H1 (cell line): Measurements from ENCODE around the gene PRTG. TPM values are rescaled to one million over a fixed set of nuclear protein-coding genes. Genes with fewer than 3 reads are reported as not detected.

ENCODE experiments used
- CTCF ChIA-PET: fragments of 300-600 bp; sonication (Branson Sonifier 250); formaldehyde crosslinking; loops from one replicate; lab custom pipeline; 2021; ENCODE audit not compliant: partially characterized antibody; lab: Charles Lee
- POLR2A ChIA-PET: fragments of 300-600 bp; sonication (Branson Sonifier 250); formaldehyde crosslinking; loops from one replicate; lab custom pipeline; 2021; ENCODE audit warnings: inconsistent platforms; ENCODE audit not compliant: partially characterized antibody; lab: Charles Lee
- DNase-seq, 2 experiments: peaks; one replicate each; pipeline versions ENCODE4 v3.0.0 to v3.0.0-alpha.2; 2010 to 2022; ENCODE audit warnings: low spot score in 2 of 2, low read depth in 1 of 2, mixed read lengths in 1 of 2
- FAIRE-seq: peaks from 2 replicates; lab custom pipeline; 2011; peaks lifted over from hg19 to GRCh38; lab: Jason Lieb, UNC
- H2AFZ ChIP-seq: 2 replicates; pipeline ENCODE4 v1.8.1; 2012; ENCODE audit warnings: low read length, inconsistent platforms
- H2AK5ac ChIP-seq: 2 replicates; pipeline ENCODE4 v1.6.1; 2013; ENCODE audit warnings: low read depth, low read length
- H2BK120ac ChIP-seq: replicated peaks from 2 replicates; pipeline ENCODE3; 2013; ENCODE audit warnings: low read depth, low read length, inconsistent platforms
- H2BK12ac ChIP-seq: 2 replicates; pipeline ENCODE4 v1.6.1; 2013; ENCODE audit warnings: low read depth, low read length
- H2BK15ac ChIP-seq: 2 replicates; pipeline ENCODE4 v1.6.1; 2013; ENCODE audit warnings: low read length
- H2BK20ac ChIP-seq: 2 replicates; pipeline ENCODE4 v1.6.1; 2013; ENCODE audit warnings: low read length
- H2BK5ac ChIP-seq: 2 replicates; pipeline ENCODE4 v1.6.1; 2013; ENCODE audit warnings: low read depth, low read length
- H3K14ac ChIP-seq: 2 replicates; pipeline ENCODE4 v1.6.1; 2013; ENCODE audit warnings: inconsistent platforms; ENCODE audit not compliant: insufficient read length
- H3K18ac ChIP-seq: 2 replicates; pipeline ENCODE4 v1.6.1; 2013; ENCODE audit warnings: low read length; ENCODE audit errors: extremely low read depth
- H3K23ac ChIP-seq: 2 replicates; pipeline ENCODE4 v1.6.1; 2013; ENCODE audit warnings: inconsistent platforms; ENCODE audit not compliant: insufficient read length
- H3K23me2 ChIP-seq: 2 replicates; pipeline ENCODE4 v1.6.1; 2013; ENCODE audit warnings: low read depth, low read length
- H3K27ac ChIP-seq: 2 replicates; pipeline ENCODE4 v1.6.1; 2011; ENCODE audit warnings: low read depth, low read length, inconsistent platforms
- H3K27me3 ChIP-seq, 4 experiments: replicated peaks in 1 of 4; 1 replicate in 1 of 4; 2 replicates in 3 of 4; pipeline versions ENCODE4 v1.6.1 to v1.8.1; 2011 to 2013; ENCODE audit warnings: low read length in 3 of 4, mild to moderate bottlenecking in 3 of 4, inconsistent platforms in 2 of 4, mixed read lengths in 2 of 4, moderate library complexity in 1 of 4; ENCODE audit not compliant: control insufficient read depth in 3 of 4, insufficient read depth in 3 of 4; ENCODE audit errors: extremely low read depth in 1 of 4
- H3K36me3 ChIP-seq, 4 experiments: 2 replicates each; pipeline versions ENCODE4 v1.6.1 to v1.8.1; 2011 to 2013; ENCODE audit warnings: mild to moderate bottlenecking in 4 of 4, low read length in 3 of 4, moderate library complexity in 2 of 4, control low read depth in 1 of 4, inconsistent platforms in 1 of 4; ENCODE audit not compliant: insufficient read depth in 4 of 4, control insufficient read depth in 2 of 4
- H3K4ac ChIP-seq: replicated peaks from 2 replicates; pipeline ENCODE3; 2013; ENCODE audit warnings: low read length, low read depth, mixed read lengths, inconsistent platforms; ENCODE audit not compliant: insufficient read length
- H3K4me1 ChIP-seq, 4 experiments: replicated peaks in 1 of 4; 1 replicate in 1 of 4; 2 replicates in 3 of 4; pipeline versions ENCODE4 v1.6.1 to v1.8.1; 2011 to 2013; ENCODE audit warnings: low read length in 3 of 4, inconsistent platforms in 2 of 4, mixed read lengths in 1 of 4; ENCODE audit not compliant: insufficient read depth in 4 of 4, control insufficient read depth in 3 of 4
- H3K4me2 ChIP-seq, 2 experiments: 2 replicates each; pipeline versions ENCODE4 v1.6.1 to v1.8.1; 2011 to 2013; ENCODE audit warnings: low read depth in 2 of 2, low read length in 2 of 2, control low read depth in 1 of 2, inconsistent platforms in 1 of 2, mild to moderate bottlenecking in 1 of 2; ENCODE audit not compliant: insufficient read depth in 1 of 2
- H3K4me3 ChIP-seq, 4 experiments: fragments of 200-600, 300-600 bp in 1 of 4; sonication (generic), shearing (Covaris generic), sonication (Bioruptor Twin) in 1 of 4; 2 replicates each; pipeline versions ENCODE4 v1.5.1 to v1.8.1; 2011 to 2016; ENCODE audit warnings: low read length in 4 of 4, low read depth in 3 of 4, control low read depth in 2 of 4, inconsistent platforms in 2 of 4, mild to moderate bottlenecking in 2 of 4, mixed read lengths in 1 of 4, moderate library complexity in 1 of 4; ENCODE audit not compliant: insufficient read depth in 2 of 4; ENCODE audit errors: extremely low read depth in 1 of 4
- H3K56ac ChIP-seq: replicated peaks from 2 replicates; pipeline ENCODE3; 2013; ENCODE audit warnings: low read depth, mild to moderate bottlenecking, mixed read lengths, low read length, inconsistent platforms; ENCODE audit not compliant: insufficient read length
- H3K79me1 ChIP-seq: 2 replicates; pipeline ENCODE4 v1.6.1; 2013; ENCODE audit warnings: low read depth, low read length, control low read depth
- H3K79me2 ChIP-seq, 2 experiments: 2 replicates each; pipeline versions ENCODE4 v1.6.1 to v1.8.1; 2012 to 2013; ENCODE audit warnings: low read length in 2 of 2, mild to moderate bottlenecking in 2 of 2, inconsistent platforms in 1 of 2; ENCODE audit not compliant: insufficient read depth in 2 of 2, control insufficient read depth in 1 of 2
- H3K9ac ChIP-seq, 4 experiments: replicated peaks in 1 of 4; 1 replicate in 1 of 4; 2 replicates in 3 of 4; pipeline versions ENCODE4 v1.6.1 to v1.8.1; 2011 to 2013; ENCODE audit warnings: low read depth in 3 of 4, low read length in 3 of 4, control low read depth in 2 of 4, mild to moderate bottlenecking in 2 of 4, moderate library complexity in 2 of 4, inconsistent platforms in 1 of 4; ENCODE audit errors: extremely low read depth in 1 of 4
- H3K9me3 ChIP-seq, 2 experiments: 2 replicates each; pipeline versions ENCODE4 v1.6.1 to v1.8.1; 2012 to 2013; ENCODE audit warnings: mild to moderate bottlenecking in 2 of 2, moderate library complexity in 2 of 2, control low read depth in 1 of 2, inconsistent platforms in 1 of 2, low read depth in 1 of 2, low read length in 1 of 2, mixed read lengths in 1 of 2; ENCODE audit not compliant: insufficient read depth in 2 of 2
- H4K20me1 ChIP-seq, 2 experiments: replicated peaks in 1 of 2; 2 replicates each; pipeline versions ENCODE3 to v1.8.1; 2011 to 2013; ENCODE audit warnings: inconsistent platforms in 2 of 2, low read length in 2 of 2, mild to moderate bottlenecking in 1 of 2; ENCODE audit not compliant: insufficient read depth in 2 of 2, control insufficient read depth in 1 of 2
- H4K5ac ChIP-seq: 2 replicates; pipeline ENCODE4 v1.6.1; 2013; ENCODE audit warnings: low read length, low read depth, mixed read lengths, inconsistent platforms; ENCODE audit not compliant: insufficient read length
- H4K8ac ChIP-seq: 2 replicates; pipeline ENCODE4 v1.8.0; 2013; ENCODE audit warnings: mild to moderate bottlenecking, moderate library complexity, low read length, inconsistent platforms; ENCODE audit not compliant: insufficient read depth; ENCODE audit errors: extremely low read depth
- H4K91ac ChIP-seq: replicated peaks from 2 replicates; pipeline ENCODE3; 2013; ENCODE audit warnings: low read length, mixed read lengths, inconsistent platforms; ENCODE audit not compliant: insufficient read length
- BRCA1 ChIP-seq: IDR thresholded peaks from 2 replicates; pipeline ENCODE4 v1.6.1; 2012; ENCODE audit warnings: low read depth, low read length, improper control_type of control experiment
- CBX5 ChIP-seq: fragments of 300-800, 300-1000 bp; sonication (generic); IDR thresholded peaks from 2 replicates; pipeline ENCODE4 v1.7.1; 2016; ENCODE audit warnings: antibody characterized with exemption, low read length, low read depth
- EZH2 ChIP-seq: fragments of 200-600 bp; sonication (generic); IDR thresholded peaks from 2 replicates; pipeline ENCODE4 v1.7.1; 2012; ENCODE audit warnings: low read depth, mild to moderate bottlenecking, moderate library complexity, low read length, inconsistent platforms; ENCODE audit not compliant: severe bottlenecking
- FOSL1 ChIP-seq: IDR thresholded peaks from 2 replicates; pipeline ENCODE4 v1.6.1; 2011; ENCODE audit warnings: mild to moderate bottlenecking, low read depth, low read length, moderate library complexity; ENCODE audit not compliant: insufficient read depth
- KDM5A ChIP-seq: fragments of 200-600 bp; IDR thresholded peaks from 2 replicates; pipeline ENCODE4 v1.7.1; 2012; ENCODE audit warnings: mild to moderate bottlenecking, low read length, inconsistent platforms, mixed read lengths
- MAFK ChIP-seq: IDR thresholded peaks from 2 replicates; pipeline ENCODE4 v1.6.1; 2012; ENCODE audit warnings: low read depth, mild to moderate bottlenecking, improper control_type of control experiment, low read length
- POLR2A ChIP-seq, 2 experiments: IDR thresholded peaks; 1 replicate in 1 of 2; 2 replicates in 1 of 2; pipeline ENCODE4 v1.6.1; 2011; ENCODE audit warnings: low read depth in 2 of 2, low read length in 2 of 2, mild to moderate bottlenecking in 2 of 2; ENCODE audit errors: control extremely low read depth in 1 of 2
- SIN3A ChIP-seq, 2 experiments: IDR thresholded peaks in 1 of 2; conservative IDR thresholded peaks in 1 of 2; 2 replicates each; pipeline ENCODE4 v1.6.1; 2011 to 2012; ENCODE audit warnings: low read length in 2 of 2, improper control_type of control experiment in 1 of 2, low read depth in 1 of 2, mild to moderate bottlenecking in 1 of 2
- TAF1 ChIP-seq: IDR thresholded peaks from 2 replicates; pipeline ENCODE4 v1.6.1; 2011; ENCODE audit warnings: mild to moderate bottlenecking, low read depth, low read length
- TBP ChIP-seq: IDR thresholded peaks from 2 replicates; pipeline ENCODE4 v1.6.1; 2011; ENCODE audit warnings: low read depth, low read length, improper control_type of control experiment
- WGBS, 2 experiments: shearing (Covaris generic) in 1 of 2; methylation state at CpG; one replicate each; pipeline versions ENCODE4 v1.1.6 to v1.1.7; 2013 to 2015; ENCODE audit warnings: low lambda C conversion rate in 2 of 2, mixed read lengths in 2 of 2, inconsistent platforms in 1 of 2, low coverage in 1 of 2, missing lambda C conversion rate in 1 of 2; ENCODE audit not compliant: insufficient replicate concordance in 2 of 2, insufficient coverage in 1 of 2, insufficient read length in 1 of 2; ENCODE audit errors: extremely low coverage in 1 of 2, missing lambda C conversion rate in 1 of 2; 5-methylcytosine and 5-hydroxymethylcytosine counted together
- polyA plus RNA-seq, 7 experiments: library from polyadenylated mRNA; depleted of rRNA in 3 of 7; stranded (reverse) in 5 of 7; unstranded in 2 of 7; fragments of >200 nt in 5 of 7; fragments of 200-250 nt in 2 of 7; gene quantifications; 1 replicate in 5 of 7; 2 replicates in 1 of 7; 4 replicates in 1 of 7; pipeline versions ENCODE4 v1.2.1 to v1.2.3, GENCODE V29; 2011 to 2013; ENCODE audit warnings: missing spikeins in 2 of 7, mixed read lengths in 2 of 7
- total RNA-seq: library from RNA; stranded (reverse); fragmentation: NEBNext Ultra II Directional; extraction: Animal tissue kit (Norgen Biotek cat#: 25700); gene quantifications from 2 replicates; pipeline ENCODE4 v1.2.1, GENCODE V29; 2021
- TF ChIP-seq, protein P1 (sequence below): IDR thresholded peaks from 2 replicates; pipeline ENCODE4 v1.6.1; 2011; ENCODE audit warnings: low read depth, mild to moderate bottlenecking, low read length; ENCODE audit not compliant: insufficient read depth
- TF ChIP-seq, protein P2 (sequence below): IDR thresholded peaks from 2 replicates; pipeline ENCODE4 v1.6.1; 2012; ENCODE audit warnings: low read length, inconsistent platforms

PRTG gene
- total and polyA plus RNA-seq, 2 of the 8 experiments (the other 6 are each of a cell fraction or from before 2014, with no cell fraction given), result 3.1 to 3.2 TPM

- 53% methylated on average over 3 of the region's 3 CpGs; no CpG with 5 or more reads in 1 of the 2 experiments for WGBS, 2 experiments
- TF ChIP-seq SIN3A (conservative IDR thresholded peaks at IDR 0.05 in 1 of 2, IDR thresholded peaks at IDR 0.05 in 1 of 2; ENCODE audit: low read depth in 1 of 2, low read length in 2 of 2), result no peak
- no peak for TF ChIP-seq MAFK
- no peak for TF ChIP-seq FOSL1
- no peak for TF ChIP-seq EZH2
- TF ChIP-seq BRCA1, result no peak
- TF ChIP-seq, protein P1, sequence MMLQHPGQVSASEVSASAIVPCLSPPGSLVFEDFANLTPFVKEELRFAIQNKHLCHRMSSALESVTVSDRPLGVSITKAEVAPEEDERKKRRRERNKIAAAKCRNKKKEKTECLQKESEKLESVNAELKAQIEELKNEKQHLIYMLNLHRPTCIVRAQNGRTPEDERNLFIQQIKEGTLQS, result no peak
- no peak for TF ChIP-seq TAF1
- no peak for TF ChIP-seq KDM5A
- TF ChIP-seq, protein P2, sequence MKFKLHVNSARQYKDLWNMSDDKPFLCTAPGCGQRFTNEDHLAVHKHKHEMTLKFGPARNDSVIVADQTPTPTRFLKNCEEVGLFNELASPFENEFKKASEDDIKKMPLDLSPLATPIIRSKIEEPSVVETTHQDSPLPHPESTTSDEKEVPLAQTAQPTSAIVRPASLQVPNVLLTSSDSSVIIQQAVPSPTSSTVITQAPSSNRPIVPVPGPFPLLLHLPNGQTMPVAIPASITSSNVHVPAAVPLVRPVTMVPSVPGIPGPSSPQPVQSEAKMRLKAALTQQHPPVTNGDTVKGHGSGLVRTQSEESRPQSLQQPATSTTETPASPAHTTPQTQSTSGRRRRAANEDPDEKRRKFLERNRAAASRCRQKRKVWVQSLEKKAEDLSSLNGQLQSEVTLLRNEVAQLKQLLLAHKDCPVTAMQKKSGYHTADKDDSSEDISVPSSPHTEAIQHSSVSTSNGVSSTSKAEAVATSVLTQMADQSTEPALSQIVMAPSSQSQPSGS, result no peak
- no peak for TF ChIP-seq CBX5
- TF ChIP-seq POLR2A (IDR thresholded peaks at IDR 0.05; ENCODE audit: control extremely low read depth in 1 of 2, low read depth in 2 of 2, low read length in 2 of 2), result no peak
- TF ChIP-seq TBP, result no peak
- H2AFZ ChIP-seq, result no peak overlapping the region
- H2BK12ac ChIP-seq, result no peak overlapping the region
- H3K14ac ChIP-seq, result no peak overlapping the region
- H4K91ac ChIP-seq, result no peak overlapping the region
- no peak overlapping the region for H4K5ac ChIP-seq
- H3K4me2 ChIP-seq, result no peak overlapping the region
- H3K27me3 ChIP-seq, result peaks cover 54 to 85% (median 76%) of the 10 kb centered on the region in 4 experiments
- H3K36me3 ChIP-seq, result no peaks in the 10 kb centered on the region
- H3K4ac ChIP-seq, result no peak overlapping the region
- FAIRE-seq (no peak), DNase-seq (no peak)
- no peak overlapping the region for H3K23ac ChIP-seq
- no peak overlapping the region for H3K27ac ChIP-seq
- H4K8ac ChIP-seq, result no peak overlapping the region
- H4K20me1 ChIP-seq, result peaks cover 12 to 18% of the 10 kb centered on the region in 2 experiments
- no peak overlapping the region for H2BK120ac ChIP-seq
- no peak overlapping the region for H2BK20ac ChIP-seq
- H3K4me1 ChIP-seq, result peaks cover 0 to 5% (median 2%) of the 10 kb centered on the region in 4 experiments; a peak in 4 of 7 replicates
- no peak overlapping the region for H2AK5ac ChIP-seq
- no peaks in the 10 kb centered on the region for H3K79me2 ChIP-seq
- no peaks in the 10 kb centered on the region for H3K79me1 ChIP-seq
- H3K18ac ChIP-seq, result no peak overlapping the region
- H2BK5ac ChIP-seq, result no peak overlapping the region
- H3K4me3 ChIP-seq, result no peak overlapping the region
- ChIA-PET POLR2A (no interaction called here), CTCF (interaction anchor here (0.5 to 3.0 kb wide), 6 partner anchors 15 to 441 kb away, joined by 3 to 10 read pairs (median 3); no protein-coding TSS in a partner anchor)
- H3K9me3 ChIP-seq, result no peaks in the 10 kb centered on the region
- no peak overlapping the region for H3K9ac ChIP-seq
- no peak overlapping the region for H2BK15ac ChIP-seq
- H3K56ac ChIP-seq, result no peak overlapping the region
- no peaks in the 10 kb centered on the region for H3K23me2 ChIP-seq
These were observed 6.2 kb downstream of the PRTG start for GRCh38 chr15:55736756-55737155.
